Measurements from ENCODE around the gene FLNB. TPM values are rescaled to one million over a fixed set of nuclear protein-coding genes. Genes with fewer than 3 reads are reported as not detected.

FLNB gene
- total RNA-seq, 1 experiment from 2014 or later, result 580 TPM

DNA sequence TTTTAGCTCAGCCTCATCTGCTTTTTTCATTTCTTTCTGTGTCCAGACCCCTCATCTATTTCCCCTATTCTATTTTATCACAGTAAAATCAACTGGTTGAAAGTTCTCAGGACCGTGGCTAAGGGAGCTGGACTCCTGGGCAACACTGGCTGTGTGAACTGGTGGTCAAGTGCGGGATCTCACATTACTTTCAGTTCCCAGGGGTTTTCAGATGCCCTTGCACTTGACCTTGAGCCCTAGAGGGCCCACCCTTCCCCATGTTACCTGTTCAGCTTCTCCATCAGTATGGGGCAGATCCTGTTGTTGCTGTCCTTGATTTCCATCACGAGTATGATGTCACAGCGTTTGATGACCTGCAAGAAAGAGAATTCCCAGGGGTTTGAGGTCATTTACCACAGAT, 199.7 kb downstream of the FLNB start:
- ChIA-PET POLR2A (interaction anchor here (0.9 to 1.3 kb wide), 3 partner anchors 14 to 32 kb away, joined by 3 to 6 read pairs (median 4); no protein-coding TSS in a partner anchor), CTCF (interaction anchor here (0.5 to 2.6 kb wide), 11 partner anchors 8 to 253 kb away, joined by 3 to 23 read pairs (median 3); partner anchors contain the start of genes HTD2 and RPP14)
- no TSS peak for BruUV-seq (replicated peaks)
- TF ChIP-seq, protein P1, sequence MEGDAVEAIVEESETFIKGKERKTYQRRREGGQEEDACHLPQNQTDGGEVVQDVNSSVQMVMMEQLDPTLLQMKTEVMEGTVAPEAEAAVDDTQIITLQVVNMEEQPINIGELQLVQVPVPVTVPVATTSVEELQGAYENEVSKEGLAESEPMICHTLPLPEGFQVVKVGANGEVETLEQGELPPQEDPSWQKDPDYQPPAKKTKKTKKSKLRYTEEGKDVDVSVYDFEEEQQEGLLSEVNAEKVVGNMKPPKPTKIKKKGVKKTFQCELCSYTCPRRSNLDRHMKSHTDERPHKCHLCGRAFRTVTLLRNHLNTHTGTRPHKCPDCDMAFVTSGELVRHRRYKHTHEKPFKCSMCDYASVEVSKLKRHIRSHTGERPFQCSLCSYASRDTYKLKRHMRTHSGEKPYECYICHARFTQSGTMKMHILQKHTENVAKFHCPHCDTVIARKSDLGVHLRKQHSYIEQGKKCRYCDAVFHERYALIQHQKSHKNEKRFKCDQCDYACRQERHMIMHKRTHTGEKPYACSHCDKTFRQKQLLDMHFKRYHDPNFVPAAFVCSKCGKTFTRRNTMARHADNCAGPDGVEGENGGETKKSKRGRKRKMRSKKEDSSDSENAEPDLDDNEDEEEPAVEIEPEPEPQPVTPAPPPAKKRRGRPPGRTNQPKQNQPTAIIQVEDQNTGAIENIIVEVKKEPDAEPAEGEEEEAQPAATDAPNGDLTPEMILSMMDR (IDR thresholded peaks at IDR 0.05; ENCODE audit: unreplicated experiment), result no peak
- Mint-ChIP-seq H3K9me3 (ENCODE audit: unreplicated experiment) (no peaks in the 10 kb centered on the region), H3K27ac (ENCODE audit: low read depth, unreplicated experiment) (no peak overlapping the region), H3K4me1 (ENCODE audit: insufficient read depth, unreplicated experiment) (no peaks in the 10 kb centered on the region), H3K27me3 (ENCODE audit: insufficient read depth, unreplicated experiment) (peaks cover 21% of the 10 kb centered on the region), H3K4me3 (ENCODE audit: unreplicated experiment) (no peak overlapping the region), H3K36me3 (ENCODE audit: insufficient read depth, unreplicated experiment) (no peaks in the 10 kb centered on the region)
- DNase-seq (ENCODE audit: unreplicated experiment), result no peak
- intact Hi-C loops (cut with micrococcal nuclease), result no loop called here

DNA sequence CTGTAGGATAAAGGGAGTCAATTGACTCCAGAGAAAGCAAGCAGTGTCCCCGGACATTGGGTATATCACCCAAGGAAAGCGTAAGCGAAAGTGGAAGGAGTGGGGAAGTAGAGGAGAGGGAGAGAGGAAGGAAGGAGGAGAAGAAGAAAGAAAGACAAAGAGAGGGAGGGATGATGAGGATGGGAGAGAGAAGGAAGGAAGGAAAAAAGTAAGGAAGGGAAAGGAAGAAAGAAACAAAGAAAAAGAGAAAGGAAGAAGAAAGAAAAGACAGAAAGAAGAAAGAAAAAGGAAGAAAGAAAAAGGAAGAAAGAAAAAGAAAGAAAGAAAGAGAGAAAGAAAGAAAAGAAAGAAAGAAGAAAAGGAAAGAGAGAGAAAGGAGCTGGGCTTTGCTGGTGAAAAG, 201.7 kb downstream of the FLNB start:
- no peak overlapping the region for H3K27ac Mint-ChIP-seq (ENCODE audit: low read depth, unreplicated experiment)
- no peaks in the 10 kb centered on the region for H3K36me3 Mint-ChIP-seq (ENCODE audit: insufficient read depth, unreplicated experiment)
- H3K9me3 Mint-ChIP-seq (ENCODE audit: unreplicated experiment), result no peaks in the 10 kb centered on the region
- CTCF ChIA-PET, result interaction anchor here (0.6 kb wide), 1 partner anchor 10 kb away, joined by 3 read pairs; no protein-coding TSS in a partner anchor
- TF ChIP-seq, protein P1 (IDR thresholded peaks at IDR 0.05; ENCODE audit: unreplicated experiment), result no peak
- BruUV-seq (replicated peaks), result no TSS peak
- POLR2A ChIA-PET, result no interaction called here
- intact Hi-C loops (cut with micrococcal nuclease), result no loop called here
- no peak overlapping the region for H3K4me3 Mint-ChIP-seq (ENCODE audit: unreplicated experiment)
- no peak for DNase-seq (ENCODE audit: unreplicated experiment)
- H3K4me1 Mint-ChIP-seq (ENCODE audit: insufficient read depth, unreplicated experiment), result peaks cover 10% of the 10 kb centered on the region
- H3K27me3 Mint-ChIP-seq (ENCODE audit: insufficient read depth, unreplicated experiment), result peaks cover 13% of the 10 kb centered on the region

DNA sequence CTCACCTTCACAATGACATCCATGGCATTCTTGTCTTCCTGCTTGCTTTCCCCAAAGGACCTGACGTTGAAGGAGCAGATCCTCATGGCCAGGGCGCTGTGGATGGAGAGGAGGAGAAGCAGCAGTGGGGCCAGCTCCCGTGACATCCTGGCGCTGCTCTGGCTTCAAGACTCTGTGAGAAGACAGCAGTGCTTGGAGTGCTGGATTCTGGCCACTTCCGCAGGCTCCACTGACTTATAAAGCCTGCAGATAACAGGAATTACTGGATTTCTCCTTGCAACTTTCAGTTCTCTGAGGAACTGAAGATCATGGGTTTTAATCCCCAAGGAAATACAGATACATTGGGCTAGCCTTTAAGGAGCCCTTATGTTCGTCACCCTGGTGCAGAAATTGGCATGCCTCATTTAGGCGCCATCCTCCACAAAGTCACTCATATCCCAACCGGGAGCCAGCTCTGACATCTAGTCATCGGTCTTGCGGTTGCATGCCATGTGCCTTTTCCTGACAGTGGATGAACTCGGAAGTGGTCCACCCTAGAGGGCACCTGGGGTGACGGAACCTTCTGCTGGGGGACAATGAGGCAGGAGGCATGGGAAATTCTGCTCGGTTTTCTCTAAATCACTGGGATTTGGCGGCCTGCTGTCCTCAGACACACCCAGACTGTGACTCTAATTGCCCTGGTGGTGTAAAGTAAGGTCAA, 202.7 kb downstream of the FLNB start, which contains the start of gene DNASE1L3:
Gene DNASE1L3 (minus strand): TSS at position 212 of the 700 bp plus-strand sequence. CDS start 66 bp downstream, at position 146.
- DNase-seq (ENCODE audit: unreplicated experiment), result no peak
- H3K9me3 Mint-ChIP-seq (ENCODE audit: unreplicated experiment), result no peaks in the 10 kb centered on the region
- CTCF ChIA-PET, result no interaction called here
- H3K36me3 Mint-ChIP-seq (ENCODE audit: insufficient read depth, unreplicated experiment), result no peaks in the 10 kb centered on the region
- H3K27ac Mint-ChIP-seq (ENCODE audit: low read depth, unreplicated experiment), result no peak within 1 kb of the TSS
- no peak within 1 kb of the TSS for H3K4me3 Mint-ChIP-seq (ENCODE audit: unreplicated experiment)
- POLR2A ChIA-PET, result no interaction called here
- peaks cover 13% of the 10 kb centered on the region for H3K27me3 Mint-ChIP-seq (ENCODE audit: insufficient read depth, unreplicated experiment)
- BruUV-seq (replicated peaks), result no TSS peak
- H3K4me1 Mint-ChIP-seq (ENCODE audit: insufficient read depth, unreplicated experiment), result peaks cover 15% of the 10 kb centered on the region
- TF ChIP-seq, protein P1 (IDR thresholded peaks at IDR 0.05; ENCODE audit: unreplicated experiment), result no peak
- intact Hi-C loops (cut with micrococcal nuclease), result no loop called here

DNA sequence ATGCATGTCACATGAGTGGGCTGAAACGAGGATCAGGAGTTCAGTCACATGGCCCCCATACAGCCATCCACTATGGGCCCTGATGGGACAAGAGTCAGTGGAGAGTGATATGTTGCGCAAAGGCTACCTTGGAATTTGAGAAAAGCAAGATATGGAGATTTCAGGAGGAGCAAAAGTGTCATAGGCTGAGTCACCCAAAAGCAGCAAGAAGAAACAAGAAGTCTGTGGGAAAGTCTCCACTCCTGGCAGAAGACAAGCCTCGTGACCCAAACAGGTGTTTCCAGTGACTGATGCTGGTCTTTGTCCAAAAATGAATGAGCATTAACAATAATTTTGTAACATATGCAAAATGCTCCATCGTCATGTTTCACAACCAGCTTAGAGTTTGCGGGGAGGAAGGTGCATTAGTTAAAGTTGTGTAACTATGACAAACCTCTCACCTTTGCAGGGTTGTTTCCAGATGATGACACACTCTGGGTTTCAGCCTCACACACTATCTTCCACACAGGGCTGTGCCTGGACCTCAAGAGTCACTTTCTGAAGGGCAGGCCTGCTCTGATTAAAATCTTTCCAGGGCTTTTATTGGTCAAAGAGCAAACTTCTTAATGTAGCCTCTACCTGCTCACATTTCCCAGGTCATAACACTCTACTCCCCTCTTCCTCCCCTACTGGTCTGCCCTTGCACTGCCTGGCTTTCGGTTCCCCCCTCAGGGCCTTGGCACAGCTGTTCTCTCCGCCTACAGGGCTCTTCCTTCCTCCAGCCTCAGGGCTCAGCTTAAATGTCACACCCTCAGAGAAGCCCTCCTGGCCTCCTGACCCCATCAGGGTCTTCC, 206.5 kb downstream of the FLNB start:
- Mint-ChIP-seq H3K4me1 (ENCODE audit: insufficient read depth, unreplicated experiment) (peaks cover 24% of the 10 kb centered on the region), H3K36me3 (ENCODE audit: insufficient read depth, unreplicated experiment) (no peaks in the 10 kb centered on the region), H3K27ac (ENCODE audit: low read depth, unreplicated experiment) (peak overlapping the region; percentile 55), H3K4me3 (ENCODE audit: unreplicated experiment) (no peak overlapping the region), H3K27me3 (ENCODE audit: insufficient read depth, unreplicated experiment) (peaks cover 9% of the 10 kb centered on the region), H3K9me3 (ENCODE audit: unreplicated experiment) (no peaks in the 10 kb centered on the region)
- TF ChIP-seq, protein P1 (IDR thresholded peaks at IDR 0.05; ENCODE audit: unreplicated experiment), result no peak
- intact Hi-C loops (cut with micrococcal nuclease), result no loop called here
- DNase-seq (ENCODE audit: unreplicated experiment), result peak; percentile 99
- ChIA-PET CTCF (interaction anchor here (0.6 to 8.5 kb wide), 11 partner anchors 11 to 1139 kb away, joined by 3 to 158 read pairs (median 3); no protein-coding TSS in a partner anchor), POLR2A (interaction anchor here (0.7 to 3.4 kb wide), 16 partner anchors 9 to 459 kb away, joined by 3 to 23 read pairs (median 4); partner anchors contain the start of genes HTD2, RPP14 and SLMAP)
- BruUV-seq (replicated peaks), result no TSS peak
